Activated CD4-positive, alpha-beta T cell treated with anti-CD3 and anti-CD28 coated beads, Interleukin-10, Interleukin-2, amounts not matched to agents 100 ng/mL and 50 ng/mL, durations not matched to agents 16 hours and 8 hours (primary cell): ENCODE measurements around the gene TINAGL1.

Source experiments
- DNase-seq: peaks from one replicate; pipeline ENCODE4 v3.0.0-alpha.2; 2020

Gene TINAGL1

GRCh38 chr1:31568895-31569595 lies 7.3 kb upstream of the TINAGL1 start:
- DNase-seq = no peak

- no peak for DNase-seq
These were observed 6.6 kb upstream of the TINAGL1 start for GRCh38 chr1:31569596-31570173.

GRCh38 chr1:31570228-31570627 lies 6.1 kb upstream of the TINAGL1 start:
- DNase-seq = no peak

GRCh38 chr1:31570906-31571305 lies 5.4 kb upstream of the TINAGL1 start:
- no peak for DNase-seq

- DNase-seq = no peak
These were observed 4.7 kb upstream of the TINAGL1 start for GRCh38 chr1:31571340-31572295.

- DNase-seq = no peak
These were observed 3.8 kb upstream of the TINAGL1 start for GRCh38 chr1:31572323-31573104.

- DNase-seq = no peak
These were observed 3.1 kb upstream of the TINAGL1 start for GRCh38 chr1:31573261-31573660.

GRCh38 chr1:31574749-31575368 lies 1.5 kb upstream of the TINAGL1 start:
- DNase-seq = no peak

- DNase-seq = no peak
These were observed 760 bp upstream of the TINAGL1 start for GRCh38 chr1:31575369-31576140.

GRCh38 chr1:31576743-31577455 lies 584 bp downstream of the TINAGL1 start:
- DNase-seq = no peak

GRCh38 chr1:31577515-31578192 lies 1.3 kb downstream of the TINAGL1 start:
- no peak for DNase-seq

- no peak for DNase-seq
These were observed 3.1 kb downstream of the TINAGL1 start for GRCh38 chr1:31579374-31579773.

GRCh38 chr1:31580513-31580870 lies 4.2 kb downstream of the TINAGL1 start:
- no peak for DNase-seq

- no peak for DNase-seq
These were observed 4.7 kb downstream of the TINAGL1 start for GRCh38 chr1:31580891-31581603.

GRCh38 chr1:31581821-31582810 lies 5.8 kb downstream of the TINAGL1 start:
- DNase-seq = no peak

GRCh38 chr1:31583082-31583994 lies 7.0 kb downstream of the TINAGL1 start:
- DNase-seq = no peak
